ENCODE results near the gene ACSS1. TPM values are rescaled to one million over a fixed set of nuclear protein-coding genes. Genes with fewer than 3 reads are reported as not detected.

Gene ACSS1
- total RNA-seq, 1 donor from 2014 or later = 13.5 TPM

Other genes starting within 250 kb of the ACSS1 start
- 115 and 117 TPM in 2 replicates for gene CST7, start 108.9 kb downstream of the ACSS1 start, total RNA-seq
- gene APMAP, start 65.4 kb downstream of the ACSS1 start, total RNA-seq = 56.4 and 56.8 TPM in 2 replicates
- not detected in 2 replicates for gene VSX1, start 24.0 kb upstream of the ACSS1 start, total RNA-seq
- 42.1 and 44.2 TPM in 2 replicates for gene ENTPD6, start 137.6 kb upstream of the ACSS1 start, total RNA-seq
- 36.0 and 36.6 TPM in 2 replicates for gene PYGB, start 189.9 kb upstream of the ACSS1 start, total RNA-seq

All from activated CD4-positive, alpha-beta T cell treated with anti-CD3 and anti-CD28 coated beads, Interleukin-2, amount 10 ng/mL, durations not matched to agents 24 days and 14 days (primary cell).